GM18873 (cell line): ENCODE data around the gene TSPAN9.

Experiments
- ATAC-seq: cut with Tn5 transposase; IDR thresholded peaks from one replicate; pipeline ENCODE4 v1.9.1; 2021; ENCODE audit warnings: mild to moderate bottlenecking, moderate library complexity, moderate number of reproducible peaks; ENCODE audit not compliant: unreplicated experiment, low FRiP score

Gene TSPAN9

GRCh38 chr12:3302401-3303041 is 225.3 kb downstream of the TSPAN9 start:
- no peak for ATAC-seq

- ATAC-seq: no peak
These were observed 226.4 kb downstream of the TSPAN9 start for GRCh38 chr12:3303410-3304136.

- ATAC-seq: no peak
These were observed 227.4 kb downstream of the TSPAN9 start for GRCh38 chr12:3304436-3305165.

- ATAC-seq: no peak
These were observed 228.3 kb downstream of the TSPAN9 start for GRCh38 chr12:3305464-3305863.

- ATAC-seq: no peak
These were observed 228.9 kb downstream of the TSPAN9 start for GRCh38 chr12:3305904-3306619.

GRCh38 chr12:3307389-3307788 is 230.2 kb downstream of the TSPAN9 start:
- ATAC-seq: no peak

- no peak for ATAC-seq
These were observed 230.9 kb downstream of the TSPAN9 start for GRCh38 chr12:3308063-3308462.

GRCh38 chr12:3308609-3309008 is 231.4 kb downstream of the TSPAN9 start:
- ATAC-seq: no peak

GRCh38 chr12:3309805-3310204 is 232.6 kb downstream of the TSPAN9 start:
- no peak for ATAC-seq

- no peak for ATAC-seq
These were observed 233.3 kb downstream of the TSPAN9 start for GRCh38 chr12:3310271-3311026.

GRCh38 chr12:3311027-3311402 is 233.8 kb downstream of the TSPAN9 start:
- ATAC-seq: no peak

GRCh38 chr12:3311491-3312103 is 234.4 kb downstream of the TSPAN9 start:
- no peak for ATAC-seq

- no peak for ATAC-seq
These were observed 235.9 kb downstream of the TSPAN9 start for GRCh38 chr12:3313066-3313465.

GRCh38 chr12:3313675-3314663 is 236.8 kb downstream of the TSPAN9 start:
- no peak for ATAC-seq

- ATAC-seq: no peak
These were observed 238.1 kb downstream of the TSPAN9 start for GRCh38 chr12:3315201-3315661.

- no peak for ATAC-seq
These were observed 239.7 kb downstream of the TSPAN9 start for GRCh38 chr12:3316776-3317480.

GRCh38 chr12:3317481-3317815 is 240.3 kb downstream of the TSPAN9 start:
- ATAC-seq: no peak
